HL-60/S4 treated with phorbol 12-myristate 13-acetate at 8.2 ng/mL for 4 days and 3 days (cell line): ENCODE results near the gene KANSL1.
"Not testable (repeated sequence)": the region's sequence is repeated elsewhere in the genome, so short reads cannot be mapped to it uniquely, and the experiment has no call there.

Experiments
- in situ Hi-C: fragments of 300-500 bp; cut with MboI; formaldehyde crosslinking; loops from 2 replicates; pipeline ENCODE4 v1.15.0; 2022; ENCODE audit warnings: low sequenced_read_pairs

Gene KANSL1

GRCh38 chr17:46192439-46193150 is 634 bp downstream of the KANSL1 start:
- in situ Hi-C loops, result no loop called here

DNA sequence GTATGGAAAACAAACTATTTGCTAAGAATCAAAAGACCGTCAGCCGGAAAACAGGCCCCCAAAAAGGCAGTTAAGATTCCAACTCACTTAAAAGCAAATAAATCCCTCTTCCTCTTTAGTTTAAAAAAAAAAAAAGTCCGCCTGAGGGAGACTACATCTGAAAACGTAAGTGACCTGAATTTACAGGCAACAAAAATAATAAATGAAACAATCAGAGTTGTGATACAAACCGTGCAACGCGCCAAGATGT is 1.1 kb downstream of the KANSL1 start:
- in situ Hi-C loops, result no loop called here

GRCh38 chr17:46191322-46192188 is 1.7 kb downstream of the KANSL1 start:
- in situ Hi-C loops, result no loop called here

GRCh38 chr17:46190763-46191162 is 2.5 kb downstream of the KANSL1 start:
- in situ Hi-C loops, result no loop called here

DNA sequence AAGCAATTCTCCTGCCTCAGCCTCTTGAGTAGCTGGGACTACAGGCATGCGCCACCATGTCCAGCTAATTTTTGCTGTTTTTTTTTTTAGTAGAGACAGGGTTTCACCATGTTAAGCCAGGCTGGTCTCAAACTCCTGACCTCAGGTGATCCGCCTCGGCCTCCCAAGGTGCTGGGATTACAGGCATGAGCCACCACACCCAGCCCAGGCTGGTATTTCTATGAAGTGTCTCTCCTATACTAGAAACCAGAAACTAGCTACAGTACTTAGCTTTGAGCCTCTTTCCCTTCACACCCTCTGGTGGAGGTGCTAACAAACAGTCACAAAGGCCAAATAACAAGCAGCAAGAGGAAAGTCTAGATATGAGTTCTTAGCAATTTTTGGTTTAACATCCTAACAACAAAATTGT is 6.4 kb downstream of the KANSL1 start:
- in situ Hi-C loops, result not testable (repeated sequence)

DNA sequence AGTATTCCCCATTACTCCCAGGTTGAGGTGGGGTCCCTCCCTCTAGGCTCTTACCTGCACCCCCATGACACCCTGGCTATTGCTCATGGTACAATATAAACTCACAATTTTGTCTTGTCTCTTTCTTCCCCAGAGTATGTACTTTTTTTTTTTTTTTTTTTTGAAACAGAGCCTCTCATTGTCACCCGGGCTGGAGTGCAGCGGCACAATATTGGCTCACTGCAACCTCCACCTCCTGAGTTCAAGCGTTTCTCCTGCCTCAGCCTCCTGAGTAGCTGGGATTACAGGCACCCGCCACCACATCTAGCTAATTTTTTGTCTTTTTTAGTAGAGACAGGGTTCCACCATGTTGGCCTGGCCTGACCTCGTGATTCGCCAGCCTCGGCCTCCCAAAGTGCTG is 8.5 kb downstream of the KANSL1 start:
- in situ Hi-C loops, result no loop called here

GRCh38 chr17:46183383-46183782 is 9.8 kb downstream of the KANSL1 start:
- in situ Hi-C loops, result not testable (repeated sequence)

- in situ Hi-C loops, result no loop called here
Observed at GRCh38 chr17:46182961-46183360, 10.3 kb downstream of the KANSL1 start.

DNA sequence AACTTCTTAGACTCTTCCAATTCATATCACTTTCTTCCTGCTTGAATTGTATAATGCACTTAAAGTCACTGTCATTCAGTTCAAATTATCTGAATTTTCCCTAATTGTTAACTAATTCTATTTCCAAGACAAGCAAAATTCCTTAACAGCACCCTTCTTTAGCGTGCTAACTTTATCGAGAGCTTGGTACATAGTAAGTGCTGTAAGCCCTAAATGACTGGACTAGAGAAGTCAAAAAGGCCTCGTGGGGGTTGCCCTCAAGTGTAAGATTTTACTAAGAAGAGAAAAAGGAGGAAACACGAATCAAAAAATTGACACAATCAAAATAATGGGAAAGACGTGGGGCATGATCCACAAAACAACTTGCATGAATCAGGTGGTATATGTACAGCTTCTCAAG is 11.3 kb downstream of the KANSL1 start:
- in situ Hi-C loops, result no loop called here

- in situ Hi-C loops, result not testable (repeated sequence)
Observed at GRCh38 chr17:46181316-46181715, 11.9 kb downstream of the KANSL1 start.

GRCh38 chr17:46180892-46181274 is 12.3 kb downstream of the KANSL1 start:
- in situ Hi-C loops, result no loop called here

GRCh38 chr17:46180185-46180891 is 12.9 kb downstream of the KANSL1 start:
- in situ Hi-C loops, result not testable (repeated sequence)

DNA sequence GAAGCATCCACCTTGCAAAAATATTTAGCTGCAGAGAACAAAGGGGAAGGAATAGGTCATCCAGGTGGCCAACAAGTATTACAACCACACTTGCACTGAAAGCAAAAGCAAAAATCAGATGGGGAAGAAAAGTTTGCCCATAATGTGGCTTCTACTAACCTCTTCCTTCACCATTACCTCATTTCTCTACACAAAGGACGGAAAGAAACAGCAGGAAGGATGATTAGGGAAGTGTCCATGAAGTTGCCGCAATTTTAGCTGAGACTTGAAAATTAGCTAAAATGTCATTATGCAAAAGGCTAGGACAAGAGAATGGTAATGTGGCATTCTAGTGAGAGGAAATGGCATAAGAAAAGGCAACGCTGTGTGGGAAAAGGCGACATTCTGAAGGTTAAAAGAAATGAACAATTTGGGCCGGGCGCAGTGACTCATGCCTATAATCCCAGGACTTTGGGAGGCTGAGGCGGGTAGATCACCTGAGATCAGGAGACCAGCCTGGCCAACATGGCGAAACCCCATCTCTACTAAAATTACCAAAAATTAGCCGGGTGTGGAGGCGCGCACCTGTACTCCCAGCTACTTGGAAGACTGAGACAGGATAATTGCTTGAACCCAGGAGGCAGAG is 13.7 kb downstream of the KANSL1 start:
- in situ Hi-C loops, result no loop called here

GRCh38 chr17:46178550-46179214 is 14.5 kb downstream of the KANSL1 start:
- in situ Hi-C loops, result no loop called here

GRCh38 chr17:46176975-46177374 is 16.3 kb downstream of the KANSL1 start:
- in situ Hi-C loops, result no loop called here

GRCh38 chr17:46175891-46176290 is 17.3 kb downstream of the KANSL1 start:
- in situ Hi-C loops, result no loop called here

DNA sequence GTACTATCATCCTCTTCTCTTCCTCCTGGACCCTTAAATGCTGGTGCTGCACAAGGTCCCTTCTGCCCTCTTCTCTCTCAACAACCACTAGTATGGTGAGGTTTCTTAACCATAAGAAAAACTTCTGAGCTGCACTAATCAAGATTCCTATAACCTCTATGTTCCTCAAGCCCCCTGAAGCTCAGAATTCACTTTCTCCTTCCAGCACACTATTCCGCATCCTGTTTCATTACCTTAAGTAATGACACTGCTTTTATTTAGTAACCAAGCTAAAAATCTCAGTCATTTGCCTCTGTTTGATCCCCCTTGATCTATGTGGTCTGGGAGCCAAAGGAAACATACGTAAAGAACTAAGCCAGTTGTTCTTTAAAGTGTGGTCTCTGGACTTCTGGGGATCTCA is 20.1 kb downstream of the KANSL1 start:
- in situ Hi-C loops, result no loop called here

DNA sequence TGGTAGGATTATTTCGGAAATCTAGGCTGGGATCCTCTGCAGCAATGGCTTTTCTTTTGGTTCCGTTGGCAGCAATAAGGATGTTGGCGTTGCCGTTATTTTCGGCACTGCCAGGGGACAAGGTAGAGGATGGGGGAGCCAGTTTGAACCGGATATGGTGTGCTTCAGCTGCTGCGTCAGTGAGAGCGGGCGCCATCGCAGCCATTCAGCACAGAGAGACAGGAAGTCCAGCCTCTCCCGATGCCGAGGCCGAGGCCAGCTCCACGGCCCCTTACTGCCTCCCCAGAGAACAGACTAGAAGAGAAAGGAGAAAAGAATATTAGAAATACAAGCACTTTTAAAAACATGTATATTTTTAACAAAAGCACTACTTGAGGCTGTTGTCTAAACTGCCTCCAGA is 21.3 kb downstream of the KANSL1 start:
- in situ Hi-C loops, result no loop called here

- in situ Hi-C loops, result no loop called here
Observed at GRCh38 chr17:46170639-46171429, 22.4 kb downstream of the KANSL1 start.
